HCT116 (cell line): ENCODE results near the gene THAP8. TPM values are rescaled to one million over a fixed set of nuclear protein-coding genes. Genes with fewer than 3 reads are reported as not detected.

Experiments used
- ATAC-seq: fragments of 200-7000 bp; cut with Tn5 transposase; 2 replicates; pipeline ENCODE4 v1.9.1; 2020; ENCODE audit warnings: mild to moderate bottlenecking, moderate library complexity
- BruUV-seq: library from RNA; stranded (reverse); fragments of 400-500 nt; replicated peaks from 2 replicates; lab custom pipeline; 2021; lab: Mats Ljungman, UMichigan
- CTCF ChIA-PET: fragments of 300-600 bp; sonication (Branson Sonifier 250); formaldehyde crosslinking; loops from one replicate; lab custom pipeline; 2021; ENCODE audit warnings: antibody characterized with exemption; lab: Charles Lee
- POLR2A ChIA-PET: fragments of 300-600, 350-600 bp; sonication (Branson Sonifier 250); formaldehyde crosslinking; loops from one replicate; lab custom pipeline; 2021; ENCODE audit warnings: antibody characterized with exemption; lab: Charles Lee
- RAD21 ChIA-PET, 2 experiments: fragments of 300-600 bp; sonication (Branson Sonifier 250); formaldehyde crosslinking; loops; one replicate each; lab custom pipeline; 2023; ENCODE audit warnings: low total read pairs in 2 of 2; ENCODE audit not compliant: uncharacterized antibody in 2 of 2, unreplicated experiment in 2 of 2, low non-redundant PET in 1 of 2; lab: Charles Lee
- DNase-seq: peaks from one replicate; pipeline ENCODE4 v3.0.0-alpha.2; 2010; ENCODE audit warnings: low read depth, low spot score
- H2AFZ ChIP-seq: fragments of 200-600 bp; shearing (Covaris generic), sonication (generic); 2 replicates; pipeline ENCODE4 v1.6.1; 2017; ENCODE audit warnings: low read depth, mixed run types, mixed read lengths, antibody characterized with exemption, low read length; ENCODE audit not compliant: poor library complexity, severe bottlenecking
- H3K27ac ChIP-seq: 2 replicates; pipeline ENCODE4 v1.5.1; 2012; ENCODE audit warnings: low read depth, low read length
- H3K27me3 ChIP-seq: fragments of 200-600 bp; sonication (generic); 2 replicates; pipeline ENCODE4 v1.6.1; 2016; ENCODE audit warnings: mixed run types, low read length, mixed read lengths; ENCODE audit not compliant: insufficient read depth
- H3K36me3 ChIP-seq, 2 experiments: fragments of 200-500 bp in 1 of 2; fragments of 200-600 bp in 1 of 2; sonication (Bioruptor generic) in 1 of 2; sonication (generic) in 1 of 2; 2 replicates each; pipeline versions ENCODE4 v1.5.1 to v1.6.1; 2014 to 2016; ENCODE audit warnings: low read length in 2 of 2, inconsistent platforms in 1 of 2, mixed read lengths in 1 of 2, mixed run types in 1 of 2; ENCODE audit not compliant: insufficient read depth in 2 of 2, control insufficient read depth in 1 of 2
- H3K4me1 ChIP-seq, 2 experiments: fragments of 200-600 bp in 1 of 2; sonication (generic) in 1 of 2; 2 replicates each; pipeline versions ENCODE4 v1.5.1 to v1.6.1; 2012 to 2017; ENCODE audit warnings: low read length in 2 of 2, inconsistent platforms in 1 of 2, mild to moderate bottlenecking in 1 of 2, mixed read lengths in 1 of 2, mixed run types in 1 of 2, moderate library complexity in 1 of 2; ENCODE audit not compliant: insufficient read depth in 2 of 2, control insufficient read depth in 1 of 2
- H3K4me2 ChIP-seq: fragments of 200-600 bp; sonication (generic); 2 replicates; pipeline ENCODE4 v1.6.1; 2017; ENCODE audit warnings: mixed run types, low read length, mixed read lengths
- H3K4me3 ChIP-seq, 2 experiments: fragments of 200-600 bp in 1 of 2; sonication (generic) in 1 of 2; replicated peaks in 1 of 2; 2 replicates each; pipeline ENCODE4 v1.5.1; 2011 to 2016; ENCODE audit warnings: low read length in 2 of 2, control low read depth in 1 of 2, low read depth in 1 of 2, mild to moderate bottlenecking in 1 of 2, mixed read lengths in 1 of 2, mixed run types in 1 of 2
- H3K79me2 ChIP-seq: fragments of 200-600 bp; sonication (generic); 2 replicates; pipeline ENCODE4 v1.6.1; 2017; ENCODE audit warnings: mild to moderate bottlenecking, mixed run types, low read length, moderate library complexity, mixed read lengths; ENCODE audit not compliant: insufficient read depth
- H3K9ac ChIP-seq: fragments of 200-600 bp; sonication (generic); 2 replicates; pipeline ENCODE4 v1.6.1; 2016; ENCODE audit warnings: low read length, mixed read lengths
- H3K9me2 ChIP-seq: fragments of 200-600 bp; sonication (generic), shearing (Covaris generic); 2 replicates; pipeline ENCODE4 v1.6.1; 2017; ENCODE audit warnings: mixed run types, mild to moderate bottlenecking, moderate library complexity; ENCODE audit not compliant: insufficient read depth
- H3K9me3 ChIP-seq, 2 experiments: fragments of 200-500 bp in 1 of 2; fragments of 200-600 bp in 1 of 2; sonication (Bioruptor generic) in 1 of 2; sonication (generic) in 1 of 2; 2 replicates each; pipeline ENCODE4 v1.6.1; 2014 to 2017; ENCODE audit warnings: low read length in 2 of 2, mixed read lengths in 2 of 2, inconsistent platforms in 1 of 2, low read depth in 1 of 2, mild to moderate bottlenecking in 1 of 2, mixed run types in 1 of 2, moderate library complexity in 1 of 2; ENCODE audit not compliant: control insufficient read depth in 1 of 2, insufficient read depth in 1 of 2
- H4K20me1 ChIP-seq: fragments of 200-600 bp; sonication (generic), shearing (Covaris generic); 2 replicates; pipeline ENCODE4 v1.6.1; 2017; ENCODE audit warnings: mixed run types, mild to moderate bottlenecking, moderate library complexity; ENCODE audit not compliant: insufficient read depth
- ATF3 ChIP-seq: IDR thresholded peaks from 2 replicates; pipeline ENCODE4 v1.6.1; 2012
- CTCF ChIP-seq, 3 experiments: fragments of 200-600 bp in 1 of 3; sonication (generic) in 1 of 3; IDR thresholded peaks in 2 of 3; conservative IDR thresholded peaks in 1 of 3; 2 replicates each; pipeline ENCODE4 v1.5.1; 2012 to 2017; ENCODE audit warnings: low read depth in 2 of 3, low read length in 2 of 3, antibody characterized with exemption in 1 of 3, borderline replicate concordance in 1 of 3, control low read depth in 1 of 3, mild to moderate bottlenecking in 1 of 3, mixed read lengths in 1 of 3, mixed run types in 1 of 3, moderate library complexity in 1 of 3; ENCODE audit not compliant: insufficient read depth in 1 of 3
- EGR1 ChIP-seq: IDR thresholded peaks from 2 replicates; pipeline ENCODE4 v1.6.1; 2012; ENCODE audit warnings: low read depth
- FOSL1 ChIP-seq: IDR thresholded peaks from 2 replicates; pipeline ENCODE4 v1.6.1; 2012; ENCODE audit warnings: low read depth
- JUND ChIP-seq: IDR thresholded peaks from 2 replicates; pipeline ENCODE4 v1.6.1; 2012
- POLR2A ChIP-seq: IDR thresholded peaks from 2 replicates; pipeline ENCODE4 v1.7.0; 2011; ENCODE audit warnings: borderline replicate concordance; ENCODE audit not compliant: insufficient read depth, insufficient read length; ENCODE audit errors: extremely low read depth
- REST ChIP-seq: IDR thresholded peaks from 2 replicates; pipeline ENCODE4 v1.6.1; 2012; ENCODE audit warnings: low read depth
- SRF ChIP-seq: IDR thresholded peaks from 2 replicates; pipeline ENCODE4 v1.6.1; 2012; ENCODE audit warnings: low read depth
- ZBTB33 ChIP-seq: IDR thresholded peaks from 2 replicates; pipeline ENCODE4 v1.6.1; 2011; ENCODE audit warnings: mild to moderate bottlenecking, low read length, moderate library complexity; ENCODE audit not compliant: insufficient replicate concordance; ENCODE audit errors: extremely low read depth
- ZFX ChIP-seq: fragments of 450-650 bp; IDR thresholded peaks from 2 replicates; pipeline ENCODE4 v1.6.1; 2017
- ZNF274 ChIP-seq: fragments of 200-500 bp; sonication (Bioruptor generic); IDR thresholded peaks from 2 replicates; pipeline ENCODE4 v1.6.1; 2014; ENCODE audit warnings: mild to moderate bottlenecking, low read depth, low read length, inconsistent platforms
- intact Hi-C: fragments of 100-400 bp; cut with micrococcal nuclease; formaldehyde crosslinking; loops from 2 replicates; pipeline ENCODE4 v1.10.0; 2022
- total RNA-seq: library from RNA; stranded (reverse); gene quantifications from one replicate; pipeline ENCODE4 v1.2.1, GENCODE V29; 2021; ENCODE audit not compliant: unreplicated experiment

The THAP8 gene
- total RNA-seq, 1 experiment from 2014 or later: 1.7 TPM

- TF ChIP-seq ZBTB33: no peak
- no peak for TF ChIP-seq ZFX
- no peak for TF ChIP-seq REST
- no peak for TF ChIP-seq SRF
- no peak for TF ChIP-seq EGR1
Measured at GRCh38 chr19:36084231-36085009, 30.3 kb upstream of the THAP8 start (continued).

- DNase-seq (no peak), ATAC-seq (no peak)
- Histone ChIP-seq H3K4me3 (no peak overlapping the region), H2AFZ (no peak overlapping the region), H3K9me2 (no peaks in the 10 kb centered on the region), H3K4me2 (no peak overlapping the region), H3K79me2 (no peaks in the 10 kb centered on the region), H3K9ac (no peak overlapping the region), H3K4me1 (no peaks in the 10 kb centered on the region), H3K9me3 (no peaks in the 10 kb centered on the region), H3K27me3 (no peaks in the 10 kb centered on the region), H3K36me3 (peaks cover 22 to 50% of the 10 kb centered on the region in 2 experiments), H3K27ac (no peak overlapping the region), H4K20me1 (no peaks in the 10 kb centered on the region)
- BruUV-seq: no TSS peak
- RAD21 ChIA-PET: no interaction called here
- CTCF ChIA-PET: no interaction called here
- TF ChIP-seq POLR2A: no peak
- no peak for TF ChIP-seq ZFX
- no peak for TF ChIP-seq ATF3
- no peak for TF ChIP-seq JUND
- no peak for TF ChIP-seq CTCF (IDR thresholded peaks at IDR 0.05 in 2 of 3, conservative IDR thresholded peaks at IDR 0.05 in 1 of 3; ENCODE audit: borderline replicate concordance in 1 of 3, insufficient read depth in 1 of 3, low read depth in 2 of 3, low read length in 2 of 3)
- no peak for TF ChIP-seq ZNF274
- TF ChIP-seq FOSL1: no peak
- intact Hi-C loops: no loop called here
- POLR2A ChIA-PET: no interaction called here
Measured at GRCh38 chr19:36082916-36083315, 28.8 kb upstream of the THAP8 start.
